Measurements from ENCODE around the gene PDCD11. TPM values are rescaled to one million over a fixed set of nuclear protein-coding genes. Genes with fewer than 3 reads are reported as not detected.
A peak's percentile ranks its signal among the peaks of the same experiment; 100 is the strongest.

The PDCD11 gene
- total and polyA plus RNA-seq, 2 donors (not counting 1 experiment from before 2014, with no cell fraction given), result 10.0 to 34.0 TPM

- Histone ChIP-seq H3K4me2 (ENCODE audit: extremely low read depth, insufficient read depth, low read length) (no peak overlapping the region), H3K27me3 (ENCODE audit: control insufficient read depth, insufficient read depth, low read length) (no peaks in the 10 kb centered on the region), H3K36me3 (ENCODE audit: control insufficient read depth, insufficient read depth, low read length) (peaks cover 12% of the 10 kb centered on the region), H2AFZ (ENCODE audit: low read length) (no peak overlapping the region), H3K9ac (ENCODE audit: insufficient read depth, low read length) (no peak overlapping the region), H3K4me3 (replicated peaks in 1 of 4; ENCODE audit: control extremely low read depth in 1 of 4, insufficient read depth in 1 of 4, low read depth in 3 of 4, low read length in 4 of 4) (no peak overlapping the region), H4K20me1 (ENCODE audit: control insufficient read depth, extremely low read depth, insufficient read depth, low read length) (no peaks in the 10 kb centered on the region), H3K9me3 (ENCODE audit: control insufficient read depth, insufficient read depth, low read depth, low read length) (no peaks in the 10 kb centered on the region), H3K4me1 (ENCODE audit: control insufficient read depth, extremely low read depth, insufficient read depth, low read length) (no peaks in the 10 kb centered on the region), H3K79me2 (ENCODE audit: control insufficient read depth, insufficient read depth, low read length) (no peaks in the 10 kb centered on the region), H3K27ac (ENCODE audit: insufficient read depth, low read length) (no peak overlapping the region)
- TF ChIP-seq CTCF (conservative IDR thresholded peaks at IDR 0.05 in 1 of 2, IDR thresholded peaks at IDR 0.05 in 1 of 2; ENCODE audit: low read depth in 1 of 2, low read length in 2 of 2) (no peak), EZH2 (IDR thresholded peaks at IDR 0.05; ENCODE audit: low read length, missing control alignments) (no peak)
- peak in 1 of 2 donors; percentile 21 for DNase-seq (ENCODE audit: low read depth in 2 of 2)
These were observed 35.5 kb downstream of the PDCD11 start for GRCh38 chr10:103431902-103432301.

- H3K79me2 ChIP-seq (ENCODE audit: control insufficient read depth, insufficient read depth, low read length), result no peaks in the 10 kb centered on the region
- no peaks in the 10 kb centered on the region for H3K9me3 ChIP-seq (ENCODE audit: control insufficient read depth, insufficient read depth, low read depth, low read length)
- no peak overlapping the region for H3K4me3 ChIP-seq (replicated peaks in 1 of 4; ENCODE audit: control extremely low read depth in 1 of 4, insufficient read depth in 1 of 4, low read depth in 3 of 4, low read length in 4 of 4)
- TF ChIP-seq EZH2 (IDR thresholded peaks at IDR 0.05; ENCODE audit: low read length, missing control alignments) (no peak), CTCF (conservative IDR thresholded peaks at IDR 0.05 in 1 of 2, IDR thresholded peaks at IDR 0.05 in 1 of 2; ENCODE audit: low read depth in 1 of 2, low read length in 2 of 2) (no peak)
- H2AFZ ChIP-seq (ENCODE audit: low read length), result no peak overlapping the region
- H3K27ac ChIP-seq (ENCODE audit: insufficient read depth, low read length), result no peak overlapping the region
- no peaks in the 10 kb centered on the region for H4K20me1 ChIP-seq (ENCODE audit: control insufficient read depth, extremely low read depth, insufficient read depth, low read length)
- no peaks in the 10 kb centered on the region for H3K27me3 ChIP-seq (ENCODE audit: control insufficient read depth, insufficient read depth, low read length)
- H3K4me1 ChIP-seq (ENCODE audit: control insufficient read depth, extremely low read depth, insufficient read depth, low read length), result no peaks in the 10 kb centered on the region
- H3K36me3 ChIP-seq (ENCODE audit: control insufficient read depth, insufficient read depth, low read length), result peaks cover 10% of the 10 kb centered on the region
- no peak overlapping the region for H3K4me2 ChIP-seq (ENCODE audit: extremely low read depth, insufficient read depth, low read length)
- peak in 1 of 2 donors; percentile 10 for DNase-seq (ENCODE audit: low read depth in 2 of 2)
- H3K9ac ChIP-seq (ENCODE audit: insufficient read depth, low read length), result no peak overlapping the region
These were observed 37.4 kb downstream of the PDCD11 start for GRCh38 chr10:103433858-103434257.

GRCh38 chr10:103439776-103440175, 43.4 kb downstream of the PDCD11 start:
- Histone ChIP-seq H3K79me2 (ENCODE audit: control insufficient read depth, insufficient read depth, low read length) (no peaks in the 10 kb centered on the region), H4K20me1 (ENCODE audit: control insufficient read depth, extremely low read depth, insufficient read depth, low read length) (no peaks in the 10 kb centered on the region), H3K4me2 (ENCODE audit: extremely low read depth, insufficient read depth, low read length) (no peak overlapping the region), H3K9me3 (ENCODE audit: control insufficient read depth, insufficient read depth, low read depth, low read length) (no peaks in the 10 kb centered on the region), H3K4me3 (replicated peaks in 1 of 4; ENCODE audit: control extremely low read depth in 1 of 4, insufficient read depth in 1 of 4, low read depth in 3 of 4, low read length in 4 of 4) (no peak overlapping the region), H3K9ac (ENCODE audit: insufficient read depth, low read length) (no peak overlapping the region), H3K36me3 (ENCODE audit: control insufficient read depth, insufficient read depth, low read length) (peaks cover 27% of the 10 kb centered on the region), H3K27ac (ENCODE audit: insufficient read depth, low read length) (no peak overlapping the region), H2AFZ (ENCODE audit: low read length) (no peak overlapping the region), H3K27me3 (ENCODE audit: control insufficient read depth, insufficient read depth, low read length) (no peaks in the 10 kb centered on the region), H3K4me1 (ENCODE audit: control insufficient read depth, extremely low read depth, insufficient read depth, low read length) (peaks cover 7% of the 10 kb centered on the region)
- DNase-seq (ENCODE audit: low read depth in 2 of 2), result no peak
- TF ChIP-seq CTCF (conservative IDR thresholded peaks at IDR 0.05 in 1 of 2, IDR thresholded peaks at IDR 0.05 in 1 of 2; ENCODE audit: low read depth in 1 of 2, low read length in 2 of 2) (no peak), EZH2 (IDR thresholded peaks at IDR 0.05; ENCODE audit: low read length, missing control alignments) (no peak)
